HUDEP-2 (cell line): Measurements from ENCODE around the gene LRRK1.

ENCODE experiments used
- DNase-seq, 76 experiments: peaks; one replicate each; lab custom pipeline; 2025; ENCODE audit not compliant: unreplicated experiment in 76 of 76; lab: John Stamatoyannopoulos, UW

Gene LRRK1

GRCh38 chr15:101036189-101036588, 117.0 kb downstream of the LRRK1 start:
- DNase-seq, result no peak

- DNase-seq, result no peak
Observed at GRCh38 chr15:101037090-101037830, 118.1 kb downstream of the LRRK1 start.

- DNase-seq, result no peak
Observed at GRCh38 chr15:101038327-101039003, 119.3 kb downstream of the LRRK1 start.

- no peak for DNase-seq
Observed at GRCh38 chr15:101039461-101039860, 120.3 kb downstream of the LRRK1 start.

- DNase-seq, result no peak
Observed at GRCh38 chr15:101042320-101042719, 123.2 kb downstream of the LRRK1 start.

- DNase-seq, result no peak
Observed at GRCh38 chr15:101043011-101043410, 123.9 kb downstream of the LRRK1 start.

- no peak for DNase-seq
Observed at GRCh38 chr15:101043911-101044624, 124.9 kb downstream of the LRRK1 start.

- no peak for DNase-seq
Observed at GRCh38 chr15:101044625-101045235, 125.6 kb downstream of the LRRK1 start.

GRCh38 chr15:101045236-101045646, 126.1 kb downstream of the LRRK1 start:
- DNase-seq, result no peak

- DNase-seq, result no peak
Observed at GRCh38 chr15:101045835-101046691, 126.9 kb downstream of the LRRK1 start.

- no peak for DNase-seq
Observed at GRCh38 chr15:101046826-101047225, 127.7 kb downstream of the LRRK1 start.

GRCh38 chr15:101047301-101047781, 128.2 kb downstream of the LRRK1 start:
- no peak for DNase-seq

- DNase-seq, result no peak
Observed at GRCh38 chr15:101048176-101048575, 129.0 kb downstream of the LRRK1 start.

- no peak for DNase-seq
Observed at GRCh38 chr15:101048581-101049030, 129.4 kb downstream of the LRRK1 start.

GRCh38 chr15:101049282-101049681, 130.1 kb downstream of the LRRK1 start:
- DNase-seq, result no peak

- no peak for DNase-seq
Observed at GRCh38 chr15:101049856-101050622, 130.9 kb downstream of the LRRK1 start.

GRCh38 chr15:101050623-101051290, 131.6 kb downstream of the LRRK1 start:
- DNase-seq, result no peak

- DNase-seq, result no peak
Observed at GRCh38 chr15:101051291-101052030, 132.3 kb downstream of the LRRK1 start.
